Measurements from ENCODE around the gene HPX.

- TF ChIP-seq EZH2 (IDR thresholded peaks at IDR 0.05; ENCODE audit: borderline replicate concordance, low read depth, low read length, severe bottlenecking) (no peak), CTCF (IDR thresholded peaks at IDR 0.05; ENCODE audit: borderline replicate concordance, extremely low read depth, low read length, poor library complexity, severe bottlenecking) (no peak)
These were observed 29.9 kb downstream of the HPX start for GRCh38 chr11:6410695-6411430.

All from DND-41 (cell line).